GM18873 (cell line): ENCODE results near the gene CYP27B1.

ENCODE experiments used
- ATAC-seq: cut with Tn5 transposase; IDR thresholded peaks from one replicate; pipeline ENCODE4 v1.9.1; 2021; ENCODE audit warnings: mild to moderate bottlenecking, moderate library complexity, moderate number of reproducible peaks; ENCODE audit not compliant: unreplicated experiment, low FRiP score

CYP27B1 gene

DNA sequence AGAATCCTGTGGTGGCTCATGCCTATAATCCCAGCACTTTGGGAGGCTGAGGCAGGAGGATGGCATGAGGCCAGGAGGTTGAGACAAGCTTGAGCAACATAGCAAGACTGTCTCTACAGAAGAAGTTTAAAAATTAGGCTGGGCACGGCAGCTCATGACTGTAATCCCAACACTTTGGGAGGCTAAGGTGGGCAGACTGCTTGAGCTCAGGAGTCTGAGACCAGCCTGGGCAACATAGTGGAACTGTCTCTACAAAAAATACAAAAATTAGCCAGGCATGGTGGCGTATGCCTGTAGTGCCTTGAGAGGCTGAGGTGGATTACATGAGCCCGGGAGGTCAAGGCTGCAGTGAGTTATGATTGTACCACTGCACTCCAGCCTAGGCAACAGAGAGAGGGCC lies 998 bp upstream of the CYP27B1 start:
- no peak for ATAC-seq

- no peak for ATAC-seq
Measured at GRCh38 chr12:57767305-57767698, 424 bp upstream of the CYP27B1 start.

- no peak for ATAC-seq
Measured at GRCh38 chr12:57765698-57766463, 997 bp downstream of the CYP27B1 start.

DNA sequence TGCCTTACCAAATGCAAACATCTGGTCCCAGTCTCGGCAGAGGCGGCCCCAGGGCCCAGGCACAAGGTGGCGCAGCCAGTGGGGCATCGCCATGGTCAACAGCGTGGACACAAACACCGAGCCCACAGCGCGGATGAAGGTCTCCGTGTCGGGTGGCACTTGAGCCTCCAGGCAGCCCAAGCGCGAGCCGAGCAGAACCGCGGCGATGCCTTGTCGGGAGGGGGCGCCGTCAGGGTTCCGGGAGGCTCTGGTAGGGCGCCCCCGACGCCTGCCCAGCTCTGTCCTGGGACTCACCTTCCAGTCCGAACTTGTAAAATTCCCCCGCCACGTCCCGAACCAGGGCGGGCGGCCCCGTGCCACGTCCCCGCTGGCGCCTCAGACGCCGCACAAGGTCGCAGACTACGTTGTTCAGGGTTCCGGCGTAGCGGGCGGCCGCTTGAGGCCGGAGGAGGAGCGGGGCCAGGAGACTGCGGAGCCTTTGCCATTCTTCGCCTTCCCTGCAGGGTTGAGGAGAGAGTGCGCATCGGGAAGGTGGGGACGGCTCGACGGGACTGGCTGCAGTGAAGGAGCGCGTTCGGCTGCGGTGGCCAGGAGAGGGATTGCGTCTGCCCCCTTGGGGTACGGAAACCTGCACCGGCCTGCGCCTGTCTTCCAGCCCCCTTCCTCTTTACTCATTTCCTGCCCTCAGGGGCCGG lies 1.7 kb downstream of the CYP27B1 start:
- no peak for ATAC-seq

- no peak for ATAC-seq
Measured at GRCh38 chr12:57764662-57765002, 2.2 kb downstream of the CYP27B1 start.

DNA sequence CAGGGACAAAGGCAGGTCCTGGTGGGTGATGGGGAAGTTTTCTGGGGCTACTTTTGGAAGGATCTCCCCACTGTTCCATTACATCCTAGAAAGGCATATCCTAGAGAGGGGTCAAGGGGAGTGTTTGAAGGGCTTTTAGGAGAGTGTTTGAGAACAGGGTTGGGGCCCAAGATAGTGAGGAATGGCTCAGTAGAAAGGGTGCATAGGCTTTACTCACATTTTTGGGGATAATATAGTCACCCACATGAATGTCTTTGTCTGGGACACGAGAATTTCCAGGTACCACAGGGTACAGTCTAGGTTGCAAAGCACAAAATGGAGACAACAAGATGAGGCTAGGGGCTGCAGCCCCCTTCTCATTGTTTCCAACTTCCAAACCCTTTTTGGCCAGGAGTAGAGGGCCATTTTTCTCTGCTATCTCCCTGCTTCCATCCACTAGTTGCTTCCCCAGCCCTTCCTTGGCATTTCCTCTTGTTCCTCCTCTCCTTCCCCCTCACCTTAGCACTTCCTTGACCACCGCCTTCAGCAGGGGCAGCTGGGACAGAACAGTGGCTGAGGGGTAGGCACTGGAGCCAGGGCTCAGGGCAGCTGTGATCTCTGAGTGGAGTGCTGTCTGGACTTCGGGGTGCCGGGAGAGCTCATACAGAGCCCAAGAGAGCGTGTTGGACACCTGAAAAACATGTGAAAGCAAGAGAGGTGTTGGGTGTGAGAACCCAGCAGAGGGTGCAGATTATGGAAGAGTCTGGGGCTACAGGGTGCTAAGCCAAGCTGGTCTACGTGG lies 2.8 kb downstream of the CYP27B1 start:
- ATAC-seq = no peak

- no peak for ATAC-seq
Measured at GRCh38 chr12:57762463-57762862, 4.4 kb downstream of the CYP27B1 start.

- ATAC-seq = no peak
Measured at GRCh38 chr12:57761391-57761998, 5.4 kb downstream of the CYP27B1 start.

DNA sequence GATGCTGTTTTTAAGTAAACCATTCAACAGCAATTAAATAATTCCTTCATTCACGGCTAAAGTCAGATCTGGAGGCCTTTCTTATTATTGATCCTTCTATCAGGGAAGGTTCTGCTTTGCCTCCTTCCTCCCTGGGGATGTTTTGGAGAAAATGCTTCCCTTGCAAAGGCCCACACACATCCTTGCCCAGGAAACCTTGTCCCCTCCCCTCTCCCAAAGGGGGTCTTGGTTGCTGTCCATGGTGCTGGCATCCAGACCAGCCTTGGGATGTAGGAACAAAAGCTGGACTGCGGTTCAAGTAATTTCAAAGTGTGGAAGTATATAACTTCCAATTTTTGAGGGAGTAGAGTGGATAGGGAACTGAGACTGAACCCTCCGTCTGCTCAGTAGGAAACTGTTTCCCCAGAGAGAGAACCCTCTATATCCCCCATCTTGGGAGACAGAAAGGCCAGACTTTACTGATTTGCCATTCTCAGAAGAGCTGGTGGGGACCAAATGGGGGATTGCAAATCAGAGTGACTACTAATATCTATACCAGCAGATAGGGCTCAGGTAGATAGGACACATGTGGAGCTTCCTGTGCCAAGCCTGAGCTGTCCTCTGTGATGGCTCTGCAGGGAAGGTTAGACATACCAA lies 6.4 kb downstream of the CYP27B1 start:
- no peak for ATAC-seq

- ATAC-seq = no peak
Measured at GRCh38 chr12:57759360-57759980, 7.4 kb downstream of the CYP27B1 start.

GRCh38 chr12:57758552-57759359 lies 8.1 kb downstream of the CYP27B1 start:
- ATAC-seq = no peak

DNA sequence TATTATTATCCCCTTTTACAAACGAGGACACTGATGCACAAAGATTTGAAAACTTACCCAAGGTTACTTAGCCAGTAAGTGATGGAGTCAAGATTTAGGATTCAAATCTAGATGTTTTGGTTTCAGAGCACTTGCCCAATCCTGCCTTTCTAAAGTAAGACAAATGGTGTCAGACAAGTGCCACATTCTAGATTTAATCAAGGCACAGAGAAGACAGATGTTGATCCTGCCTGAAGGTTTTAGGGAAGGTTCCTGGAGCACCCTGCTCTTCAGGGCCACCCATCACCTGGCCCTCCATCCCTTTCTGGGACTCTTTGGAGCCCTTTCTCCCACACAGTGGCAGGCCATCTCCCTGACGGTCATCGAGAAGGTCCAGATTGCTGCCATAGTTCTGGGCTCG lies 9.1 kb downstream of the CYP27B1 start:
- no peak for ATAC-seq

- ATAC-seq = no peak
Measured at GRCh38 chr12:57756406-57757341, 10.2 kb downstream of the CYP27B1 start.

- no peak for ATAC-seq
Measured at GRCh38 chr12:57755454-57756372, 11.2 kb downstream of the CYP27B1 start.

GRCh38 chr12:57755194-57755453 lies 11.8 kb downstream of the CYP27B1 start:
- ATAC-seq = no peak

GRCh38 chr12:57754411-57755193 lies 12.3 kb downstream of the CYP27B1 start, which contains the start of gene MARCHF9:
MARCHF9 (plus strand) TSS chr12:57755103; CDS start chr12:57755529, 426 bp downstream.
- ATAC-seq = no peak
